Neuron (in vitro differentiated cells): ENCODE data around the gene CRLF2.
"Not testable (repeated sequence)": the region's sequence is repeated elsewhere in the genome, so short reads cannot be mapped to it uniquely, and the experiment has no call there.

Experiments used
- H2AFZ ChIP-seq: one replicate; pipeline ENCODE4 v1.6.1; 2013; ENCODE audit warnings: low read depth, mild to moderate bottlenecking, inconsistent platforms, low read length, moderate library complexity
- H3K27me3 ChIP-seq: one replicate; pipeline ENCODE4 v1.6.1; 2013; ENCODE audit warnings: low read length; ENCODE audit not compliant: insufficient read depth
- H3K36me3 ChIP-seq: one replicate; pipeline ENCODE4 v1.6.1; 2013; ENCODE audit warnings: low read length; ENCODE audit not compliant: insufficient read depth
- H3K4me1 ChIP-seq: one replicate; pipeline ENCODE4 v1.6.1; 2013; ENCODE audit warnings: low read length; ENCODE audit not compliant: insufficient read depth
- H3K4me3 ChIP-seq: 2 replicates; pipeline ENCODE4 v1.5.1; 2013; ENCODE audit warnings: mild to moderate bottlenecking, low read length, moderate library complexity
- H3K9me3 ChIP-seq: one replicate; pipeline ENCODE4 v1.6.1; 2013; ENCODE audit warnings: low read length

CRLF2 gene

DNA sequence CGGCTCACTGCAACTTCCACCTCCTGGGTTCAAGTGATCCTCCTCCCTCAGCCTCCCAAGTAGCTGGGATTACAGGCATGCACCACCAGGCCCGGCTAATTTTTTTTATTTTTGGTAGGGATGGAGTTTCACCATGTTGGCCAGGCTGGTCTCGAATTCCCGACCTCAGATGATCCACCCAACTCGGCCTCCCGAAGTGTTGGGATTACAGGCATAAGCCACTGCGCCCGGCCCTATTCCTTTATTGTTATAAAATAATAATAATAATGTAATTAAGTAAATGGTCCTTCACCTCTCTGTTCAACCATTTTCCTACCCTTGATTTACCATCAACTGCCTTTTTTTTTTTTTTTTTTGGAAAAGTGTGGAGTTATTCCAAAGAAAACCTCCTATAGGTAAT lies 15.7 kb upstream of the CRLF2 start:
- not testable (repeated sequence) for H2AFZ ChIP-seq

DNA sequence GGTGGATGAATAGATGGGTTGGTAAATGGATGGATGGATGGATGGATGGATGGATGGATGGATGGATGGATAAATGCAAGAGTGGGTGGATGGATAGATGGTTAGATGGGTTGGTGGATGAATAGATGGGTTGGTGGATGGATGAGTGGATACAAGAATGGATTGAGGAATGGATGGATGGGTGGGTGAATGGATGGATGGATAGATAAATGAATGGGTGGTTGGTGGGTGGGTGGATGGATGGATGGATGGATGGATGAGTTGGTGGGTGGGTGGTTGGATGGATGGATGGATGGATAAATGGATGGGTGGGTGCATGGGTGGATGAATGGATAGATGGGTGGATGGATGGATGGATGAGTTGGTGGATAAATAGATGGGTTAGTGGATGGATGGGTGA lies 13.8 kb upstream of the CRLF2 start:
- peaks cover 2% of the 10 kb centered on the region for H3K9me3 ChIP-seq
- H2AFZ ChIP-seq = no peak overlapping the region
- no peaks in the 10 kb centered on the region for H3K36me3 ChIP-seq
- no peaks in the 10 kb centered on the region for H3K4me1 ChIP-seq
- no peaks in the 10 kb centered on the region for H3K27me3 ChIP-seq
- H3K4me3 ChIP-seq = no peak overlapping the region

More for the DNA sequence above, 15.7 kb upstream of the CRLF2 start:
- not testable (repeated sequence) for H3K9me3 ChIP-seq, H3K4me1 ChIP-seq, H3K4me3 ChIP-seq, H3K36me3 ChIP-seq, H3K27me3 ChIP-seq

DNA sequence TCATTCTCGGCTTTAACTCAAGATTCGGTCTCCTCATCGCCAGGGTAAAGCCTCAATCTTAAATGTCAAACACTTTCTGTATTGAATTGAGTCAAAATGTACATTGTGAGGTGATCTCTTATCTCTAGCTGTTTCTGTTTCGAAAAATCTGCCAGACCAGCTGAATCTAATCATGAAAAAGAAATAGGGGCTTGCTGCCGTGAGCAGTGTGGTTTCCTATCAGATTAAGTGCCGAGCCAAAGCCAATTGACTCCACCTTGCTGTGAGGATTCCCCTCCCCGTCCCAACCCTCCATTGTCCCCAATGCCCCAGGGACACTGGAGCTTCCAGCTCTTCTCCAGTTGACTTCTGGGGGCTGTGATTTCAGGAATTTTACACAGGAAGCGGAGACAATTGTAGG lies 12.5 kb upstream of the CRLF2 start:
- Histone ChIP-seq H3K36me3 (no peaks in the 10 kb centered on the region), H3K27me3 (no peaks in the 10 kb centered on the region)

DNA sequence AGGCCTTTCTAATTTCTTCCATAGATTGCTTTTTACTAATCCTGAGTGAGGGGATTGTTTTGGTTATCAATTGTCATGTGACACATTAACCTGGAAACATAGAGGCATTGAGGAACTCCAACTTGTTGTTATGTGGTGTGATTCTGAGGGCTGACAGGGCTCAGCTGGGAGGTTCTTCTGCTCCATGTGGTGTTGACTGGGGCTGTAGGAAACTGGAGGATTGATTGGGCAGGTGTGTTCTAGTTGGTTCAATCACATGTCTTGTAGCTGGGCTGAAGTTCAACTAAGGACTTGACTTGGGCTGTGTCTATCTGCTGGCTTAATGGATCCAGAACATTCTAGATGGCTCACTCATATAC lies 10.8 kb upstream of the CRLF2 start:
- no peaks in the 10 kb centered on the region for H3K4me1 ChIP-seq
- no peak overlapping the region for H2AFZ ChIP-seq
- peaks cover 2% of the 10 kb centered on the region for H3K9me3 ChIP-seq
- H3K27me3 ChIP-seq = no peaks in the 10 kb centered on the region
- no peak overlapping the region for H3K4me3 ChIP-seq
- H3K36me3 ChIP-seq = no peaks in the 10 kb centered on the region

More for the DNA sequence above, 12.5 kb upstream of the CRLF2 start:
- no peak overlapping the region for H2AFZ ChIP-seq
- H3K4me3 ChIP-seq = no peak overlapping the region
- peaks cover 2% of the 10 kb centered on the region for H3K9me3 ChIP-seq
- H3K4me1 ChIP-seq = no peaks in the 10 kb centered on the region

DNA sequence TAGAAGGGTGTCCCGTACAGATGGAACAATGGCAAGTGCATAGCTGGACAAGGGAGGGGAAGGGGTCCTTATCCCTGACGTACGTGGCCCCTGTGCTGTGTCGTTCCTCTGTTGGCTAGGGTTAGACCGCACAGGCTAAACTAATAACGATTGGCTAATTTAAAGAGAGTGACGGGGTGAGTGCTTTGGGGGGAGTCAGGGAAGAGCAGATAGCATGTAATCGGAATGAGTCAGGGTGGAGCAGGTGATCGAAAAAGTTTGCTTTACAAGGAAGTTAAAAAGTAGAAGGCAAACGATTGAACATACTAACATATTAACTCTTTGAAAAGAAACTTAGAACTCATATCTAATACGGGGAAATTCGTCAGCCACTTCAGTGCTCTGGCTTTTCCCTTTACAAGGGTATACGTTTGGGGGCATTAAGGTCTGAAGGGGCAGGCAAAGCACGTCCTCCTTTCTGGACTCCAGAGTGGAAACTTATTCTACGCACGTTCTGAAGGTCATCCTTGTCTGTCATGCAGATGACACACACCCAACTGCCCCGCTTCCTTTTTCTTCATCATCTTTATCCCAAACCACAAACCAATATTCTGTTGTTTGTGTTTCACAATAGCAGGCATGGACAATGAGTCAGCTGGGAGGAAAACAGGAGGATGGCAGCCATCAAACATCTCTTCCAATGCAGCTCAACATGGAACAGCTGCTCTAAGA lies 10.2 kb upstream of the CRLF2 start:
- H3K4me1 ChIP-seq = no peaks in the 10 kb centered on the region
- H3K36me3 ChIP-seq = no peaks in the 10 kb centered on the region
- no peaks in the 10 kb centered on the region for H3K27me3 ChIP-seq
- H3K9me3 ChIP-seq = peaks cover 2% of the 10 kb centered on the region
- no peak overlapping the region for H2AFZ ChIP-seq
- no peak overlapping the region for H3K4me3 ChIP-seq

DNA sequence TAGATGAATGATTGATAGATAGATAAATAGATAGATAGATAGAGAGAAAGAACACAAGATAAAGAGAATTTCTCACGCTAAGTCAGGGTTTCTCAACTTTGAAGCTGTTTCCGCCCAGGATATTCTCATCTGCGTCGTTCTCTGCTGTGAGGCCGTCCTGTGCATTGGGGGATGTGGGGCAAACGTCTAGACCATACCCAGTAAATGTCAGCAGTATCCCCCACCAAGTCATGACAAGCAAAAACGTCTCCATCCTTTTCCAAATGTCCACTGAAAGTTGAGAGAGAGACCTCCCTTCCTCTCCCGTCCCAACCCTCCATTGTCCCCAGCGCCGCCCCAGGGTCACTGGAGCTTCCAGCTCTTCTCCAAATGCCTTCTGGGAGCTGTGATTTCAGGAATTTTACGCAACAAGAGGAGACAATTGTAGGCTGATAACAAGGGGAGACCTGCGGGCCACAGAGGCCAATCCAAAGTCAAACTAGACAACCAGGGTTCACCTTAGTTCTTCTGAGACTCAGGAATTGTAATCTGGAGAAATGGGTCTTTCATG lies 8.9 kb upstream of the CRLF2 start:
- Histone ChIP-seq H3K4me1 (no peaks in the 10 kb centered on the region), H3K27me3 (no peaks in the 10 kb centered on the region), H3K36me3 (no peaks in the 10 kb centered on the region), H3K9me3 (peaks cover 2% of the 10 kb centered on the region), H3K4me3 (no peak overlapping the region), H2AFZ (no peak overlapping the region)

DNA sequence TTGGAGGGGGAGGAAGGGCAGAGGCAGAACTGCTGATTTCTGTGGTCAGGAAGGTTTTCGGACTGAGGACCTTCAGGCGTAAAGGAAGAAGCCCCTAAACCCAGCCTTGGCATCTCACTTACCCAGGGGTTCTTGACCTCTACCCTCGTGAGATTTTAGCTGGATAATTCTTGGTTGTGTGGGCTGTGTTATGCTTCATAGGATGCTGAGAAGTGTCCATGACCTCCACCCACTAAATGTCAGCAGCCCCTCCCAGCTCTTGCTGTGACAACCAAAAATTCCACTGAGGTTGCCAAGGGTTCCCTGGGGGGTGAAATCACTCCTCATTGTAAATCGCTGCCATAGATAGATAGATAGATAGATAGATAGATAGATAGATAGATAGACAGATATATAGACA lies 5.8 kb upstream of the CRLF2 start:
- H2AFZ ChIP-seq = no peak overlapping the region
- H3K4me1 ChIP-seq = no peaks in the 10 kb centered on the region
- no peaks in the 10 kb centered on the region for H3K9me3 ChIP-seq
- H3K36me3 ChIP-seq = no peaks in the 10 kb centered on the region
- H3K27me3 ChIP-seq = no peaks in the 10 kb centered on the region
- H3K4me3 ChIP-seq = no peak overlapping the region

DNA sequence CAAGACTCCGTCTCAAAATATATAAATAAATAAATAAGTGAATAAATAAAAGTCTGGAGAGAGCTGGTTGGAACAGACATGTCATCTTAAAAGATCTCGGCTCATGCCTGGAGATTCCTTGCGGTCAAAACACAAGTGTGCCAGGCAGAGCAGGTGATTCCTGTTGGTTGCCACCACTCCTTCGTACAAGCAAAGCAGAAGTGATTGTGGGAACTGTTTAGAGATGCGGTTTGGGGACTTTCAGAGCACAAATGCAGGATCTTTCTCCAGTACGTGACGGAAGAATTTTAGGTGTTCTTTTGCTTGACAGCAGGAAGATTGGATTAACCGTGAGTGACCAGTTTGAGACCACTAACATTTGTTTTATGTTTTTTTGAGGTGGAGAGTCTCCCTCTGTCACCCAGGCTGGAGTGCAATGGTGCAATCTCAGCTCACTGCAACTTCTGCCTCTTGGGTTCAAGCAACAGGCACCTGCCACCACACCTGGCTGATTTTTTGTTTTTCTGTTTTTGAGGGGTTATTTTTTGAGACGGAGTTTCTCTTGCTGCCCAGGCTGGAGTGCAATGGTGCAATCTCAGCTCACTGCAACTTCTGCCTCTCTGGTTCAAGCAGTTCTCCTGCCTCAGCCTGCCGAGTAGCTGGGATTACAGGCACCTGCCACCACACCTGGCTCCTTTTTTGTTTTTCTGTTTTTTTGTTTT lies 2.8 kb upstream of the CRLF2 start:
- Histone ChIP-seq H3K4me1 (no peaks in the 10 kb centered on the region), H3K27me3 (no peaks in the 10 kb centered on the region), H3K4me3 (no peak overlapping the region), H3K36me3 (no peaks in the 10 kb centered on the region), H2AFZ (no peak overlapping the region), H3K9me3 (no peaks in the 10 kb centered on the region)

DNA sequence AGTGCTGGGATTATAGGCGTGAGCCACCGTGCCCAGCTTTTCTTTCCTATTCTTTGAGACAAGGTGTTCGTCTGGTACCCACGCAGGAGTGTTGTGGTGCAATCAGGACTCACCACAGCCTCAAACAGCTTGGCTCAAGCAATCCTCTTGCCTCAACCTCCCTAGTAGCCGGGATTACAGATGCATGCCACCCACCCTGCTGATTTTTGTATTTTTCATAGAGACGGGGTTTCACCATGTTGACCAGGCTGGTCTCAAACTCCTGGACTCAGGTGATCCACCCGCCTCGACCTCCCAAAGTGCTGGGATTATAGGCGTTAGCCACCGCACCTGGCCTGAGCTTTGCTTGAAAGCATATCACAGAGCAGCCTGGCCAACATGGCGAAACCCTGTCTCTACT lies 1.5 kb upstream of the CRLF2 start:
- H3K36me3 ChIP-seq = no peaks in the 10 kb centered on the region
- H3K4me3 ChIP-seq = no peak overlapping the region
- no peaks in the 10 kb centered on the region for H3K9me3 ChIP-seq
- no peaks in the 10 kb centered on the region for H3K27me3 ChIP-seq
- no peak overlapping the region for H2AFZ ChIP-seq
- no peaks in the 10 kb centered on the region for H3K4me1 ChIP-seq

DNA sequence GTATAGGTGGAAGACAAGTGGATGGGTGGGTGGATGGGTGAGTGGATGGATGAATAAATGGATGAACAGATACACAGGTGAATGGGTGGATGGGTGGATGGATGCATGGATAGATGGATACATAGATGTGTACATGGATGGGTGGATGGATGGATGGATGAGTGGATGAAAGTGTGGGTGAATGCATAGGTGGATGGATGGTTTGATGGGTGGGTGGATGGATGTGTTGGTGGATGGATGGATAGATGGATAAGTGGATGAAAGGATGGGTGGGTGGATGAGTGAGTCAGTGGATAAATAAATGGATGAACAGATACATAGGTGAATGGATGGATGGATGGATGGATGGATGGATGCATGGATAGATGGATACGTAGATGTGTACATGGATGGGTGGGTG lies 1.6 kb downstream of the CRLF2 start:
- H2AFZ ChIP-seq = no peak overlapping the region
- no peaks in the 10 kb centered on the region for H3K9me3 ChIP-seq
- H3K4me3 ChIP-seq = no peak overlapping the region
- H3K36me3 ChIP-seq = no peaks in the 10 kb centered on the region
- H3K4me1 ChIP-seq = no peaks in the 10 kb centered on the region
- no peaks in the 10 kb centered on the region for H3K27me3 ChIP-seq

DNA sequence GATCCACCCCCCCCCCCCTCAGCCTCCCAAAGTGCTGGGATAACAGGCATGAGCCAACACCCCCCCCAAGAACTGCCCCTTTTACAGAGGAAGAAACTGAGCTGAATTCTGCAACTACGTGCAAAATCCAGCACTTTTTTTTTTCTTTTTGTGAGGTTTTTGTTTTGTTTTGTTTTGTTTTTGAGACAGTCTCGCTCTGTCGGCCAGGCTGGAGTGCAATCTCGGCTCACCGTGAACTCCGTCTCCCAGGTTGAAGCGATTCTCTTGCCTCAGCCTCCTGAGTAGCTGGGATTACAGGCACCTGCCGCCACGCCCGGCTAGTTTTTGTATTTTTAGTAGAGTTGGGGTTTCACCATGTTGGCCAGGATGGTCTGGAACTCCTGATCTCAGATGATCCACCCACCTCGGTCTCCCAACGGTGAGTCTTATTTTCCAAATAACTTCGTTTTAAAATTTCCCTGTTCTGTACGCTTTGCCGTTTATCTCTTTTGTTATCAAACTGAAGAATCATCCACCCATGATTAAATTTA lies 4.9 kb downstream of the CRLF2 start:
- Histone ChIP-seq H3K9me3 (no peaks in the 10 kb centered on the region), H3K27me3 (no peaks in the 10 kb centered on the region), H3K36me3 (no peaks in the 10 kb centered on the region), H3K4me1 (peaks cover 9% of the 10 kb centered on the region), H3K4me3 (no peak overlapping the region), H2AFZ (no peak overlapping the region)

DNA sequence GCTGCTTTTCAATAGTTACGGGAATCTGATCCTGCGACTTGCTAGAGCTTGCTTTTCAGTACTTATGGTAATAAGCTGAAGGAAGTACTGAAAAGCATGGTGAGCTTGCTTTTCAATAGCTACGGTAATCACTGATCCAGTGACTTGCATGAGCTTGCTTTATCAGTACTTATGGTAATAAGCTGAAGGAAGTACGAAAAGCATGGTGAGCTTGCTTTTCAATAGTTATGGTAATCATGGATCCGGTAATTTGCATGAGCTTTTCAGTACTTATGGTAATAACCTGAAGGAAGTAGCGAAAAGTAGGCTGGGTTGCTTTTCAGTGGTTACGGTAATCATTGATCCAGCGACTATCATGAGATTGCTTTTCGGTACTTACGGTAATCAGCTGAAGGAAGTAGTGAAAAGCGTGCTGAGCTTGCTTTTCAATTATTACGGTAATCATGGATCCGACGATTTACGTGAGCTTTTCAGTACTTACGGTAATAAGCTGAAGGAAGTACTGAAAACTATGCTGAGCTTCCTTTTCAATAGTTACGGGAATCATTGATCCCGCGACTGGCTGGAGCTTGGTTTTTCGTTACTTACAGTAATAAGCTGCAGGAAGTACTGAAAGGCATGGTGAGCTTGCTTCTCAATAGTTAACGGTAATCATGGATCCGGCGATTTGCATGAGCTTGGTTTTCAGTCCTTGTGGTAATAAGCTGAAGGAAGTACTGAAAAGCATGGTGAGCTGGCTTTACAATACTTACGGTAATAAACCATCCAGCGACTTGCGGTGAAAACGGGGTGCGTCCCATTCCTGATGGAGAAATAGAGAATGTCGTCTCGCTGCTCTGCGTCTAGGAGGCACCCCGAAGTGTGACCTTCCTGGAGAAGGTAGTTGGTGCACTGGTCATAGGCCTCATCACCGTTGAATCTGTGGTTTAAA lies 6.5 kb downstream of the CRLF2 start:
- Histone ChIP-seq H3K4me3 (peak overlapping the region; percentile 47), H3K9me3 (no peaks in the 10 kb centered on the region), H3K36me3 (no peaks in the 10 kb centered on the region), H3K4me1 (peaks cover 9% of the 10 kb centered on the region), H3K27me3 (no peaks in the 10 kb centered on the region), H2AFZ (peak overlapping the region; percentile 49)

DNA sequence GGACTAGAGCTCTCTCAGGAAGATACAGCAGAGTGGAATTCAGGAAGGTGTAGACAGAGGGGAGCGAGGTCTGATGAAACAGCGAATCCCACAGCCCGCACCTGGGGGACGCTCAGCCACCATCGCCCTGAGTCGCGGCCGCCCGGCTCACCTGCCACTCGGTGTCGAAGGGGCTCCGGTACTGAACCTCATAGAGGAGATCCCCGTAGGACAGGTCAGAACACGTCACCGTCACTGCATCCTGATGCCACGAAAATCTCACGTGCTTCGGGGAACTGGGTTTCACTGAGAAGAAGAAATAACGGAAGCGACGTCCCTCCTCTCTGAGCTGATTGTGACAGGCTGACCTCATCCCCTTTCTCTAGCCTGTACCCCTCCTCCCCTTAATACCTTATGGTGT lies 10.2 kb downstream of the CRLF2 start:
- no peaks in the 10 kb centered on the region for H3K36me3 ChIP-seq
- peaks cover 9% of the 10 kb centered on the region for H3K4me1 ChIP-seq
- H3K4me3 ChIP-seq = no peak overlapping the region
- no peaks in the 10 kb centered on the region for H3K27me3 ChIP-seq
- H3K9me3 ChIP-seq = no peaks in the 10 kb centered on the region
- H2AFZ ChIP-seq = no peak overlapping the region
